GM23338 (cell line): ENCODE data around the gene TOP1. TPM values are rescaled to one million over a fixed set of nuclear protein-coding genes. Genes with fewer than 3 reads are reported as not detected.

Experiments
- ATAC-seq: fragments of 200-7000 bp; cut with Tn5 transposase; 3 replicates; pipeline ENCODE4 v1.9.1; 2020
- DNase-seq: peaks from one replicate; pipeline ENCODE4 v3.0.0-alpha.2; 2015; ENCODE audit warnings: low spot score
- H2AFZ ChIP-seq: fragments of 200-600 bp; sonication (generic); 2 replicates; pipeline ENCODE4 v1.8.0; 2016; ENCODE audit warnings: antibody characterized with exemption, mild to moderate bottlenecking, moderate library complexity
- H3F3A ChIP-seq: fragments of 200-600 bp; sonication (generic); replicated peaks from 2 replicates; pipeline ENCODE4 v1.8.0; 2017; ENCODE audit warnings: antibody characterized with exemption, mixed run types, low read depth
- H3K27ac ChIP-seq: fragments of 200-600 bp; sonication (generic); 2 replicates; pipeline ENCODE4 v1.6.1; 2016; ENCODE audit warnings: low read depth
- H3K27me3 ChIP-seq: fragments of 200-600 bp; sonication (generic); 2 replicates; pipeline ENCODE4 v1.8.0; 2016; ENCODE audit warnings: mild to moderate bottlenecking, mixed run types, moderate library complexity; ENCODE audit not compliant: insufficient read depth
- H3K36me3 ChIP-seq: fragments of 200-600 bp; sonication (generic); 2 replicates; pipeline ENCODE4 v1.8.0; 2016; ENCODE audit warnings: mild to moderate bottlenecking; ENCODE audit not compliant: insufficient read depth
- H3K4me1 ChIP-seq: fragments of 200-600 bp; sonication (generic); 2 replicates; pipeline ENCODE4 v1.8.0; 2016; ENCODE audit warnings: mild to moderate bottlenecking, moderate library complexity; ENCODE audit not compliant: insufficient read depth
- H3K4me2 ChIP-seq: fragments of 200-600 bp; sonication (generic); 2 replicates; pipeline ENCODE4 v1.7.1; 2017; ENCODE audit warnings: mixed run types
- H3K4me3 ChIP-seq: fragments of 200-600 bp; sonication (generic); 2 replicates; pipeline ENCODE4 v1.6.1; 2016; ENCODE audit warnings: mixed run types
- H3K79me2 ChIP-seq: fragments of 200-600 bp; sonication (generic); replicated peaks from 2 replicates; pipeline ENCODE4 v1.8.0; 2017; ENCODE audit warnings: mild to moderate bottlenecking; ENCODE audit not compliant: insufficient read depth
- H3K9me2 ChIP-seq: fragments of 200-600 bp; sonication (generic); 2 replicates; pipeline ENCODE4 v1.8.0; 2017; ENCODE audit not compliant: insufficient read depth
- H4K20me1 ChIP-seq: fragments of 200-600 bp; sonication (generic); replicated peaks from 2 replicates; pipeline ENCODE4 v1.8.0; 2017; ENCODE audit warnings: mild to moderate bottlenecking; ENCODE audit not compliant: insufficient read depth
- H3K27ac Mint-ChIP-seq: 2 replicates; pipeline ENCODE4 v1.8.0; 2020; ENCODE audit warnings: inconsistent platforms, mild to moderate bottlenecking, moderate library complexity, mixed read lengths
- H3K27me3 Mint-ChIP-seq: 3 replicates; pipeline ENCODE4 v1.8.0; 2022; ENCODE audit warnings: low read depth, mild to moderate bottlenecking, moderate library complexity, mixed read lengths, inconsistent platforms; ENCODE audit not compliant: insufficient read depth, poor library complexity
- H3K36me3 Mint-ChIP-seq: 3 replicates; pipeline ENCODE4 v1.8.0; 2021; ENCODE audit warnings: low read depth, mild to moderate bottlenecking, inconsistent platforms, moderate library complexity, mixed read lengths
- H3K4me1 Mint-ChIP-seq: 3 replicates; pipeline ENCODE4 v1.8.0; 2020; ENCODE audit warnings: mild to moderate bottlenecking, inconsistent platforms, mixed read lengths
- H3K4me3 Mint-ChIP-seq: 3 replicates; pipeline ENCODE4 v1.8.0; 2021; ENCODE audit warnings: moderate library complexity, mild to moderate bottlenecking, inconsistent platforms, mixed read lengths
- H3K9me3 Mint-ChIP-seq: 3 replicates; pipeline ENCODE4 v1.8.0; 2020; ENCODE audit warnings: moderate library complexity, mild to moderate bottlenecking, inconsistent platforms, mixed read lengths
- CREB1 ChIP-seq: fragments of 250-450 bp; sonication (Bioruptor Pico); IDR thresholded peaks from 2 replicates; pipeline ENCODE4 v1.5.0; 2020; ENCODE audit warnings: low read depth, mild to moderate bottlenecking, moderate library complexity
- CTCF ChIP-seq, 2 experiments: fragments of 200-600 bp in 1 of 2; sonication (generic) in 1 of 2; conservative IDR thresholded peaks; 2 replicates each; pipeline versions ENCODE4 v1.5.1 to v1.6.1; 2016 to 2017; ENCODE audit warnings: antibody characterized with exemption in 2 of 2, low read depth in 2 of 2, mild to moderate bottlenecking in 2 of 2, moderate library complexity in 1 of 2
- ETS1 ChIP-seq: IDR thresholded peaks from 2 replicates; pipeline ENCODE4 v1.6.1; 2016; ENCODE audit warnings: antibody characterized with exemption
- EZH2 ChIP-seq: fragments of 200-600 bp; sonication (generic); IDR thresholded peaks from one replicate; pipeline ENCODE4 v1.8.0; 2017; ENCODE audit warnings: antibody characterized with exemption, mild to moderate bottlenecking, low read depth; ENCODE audit not compliant: unreplicated experiment
- EZH2phosphoT487 ChIP-seq: fragments of 200-600 bp; sonication (generic); IDR thresholded peaks from one replicate; pipeline ENCODE4 v1.8.1; 2018; ENCODE audit warnings: antibody characterized with exemption; ENCODE audit not compliant: unreplicated experiment
- JUNB ChIP-seq: IDR thresholded peaks from one replicate; pipeline ENCODE4 v1.6.1; 2016; ENCODE audit warnings: antibody characterized with exemption; ENCODE audit not compliant: unreplicated experiment
- NANOG ChIP-seq: IDR thresholded peaks from 2 replicates; pipeline ENCODE4 v1.6.1; 2016; ENCODE audit warnings: antibody characterized with exemption, borderline replicate concordance
- POLR2AphosphoS5 ChIP-seq: IDR thresholded peaks from 2 replicates; pipeline ENCODE4 v1.6.1; 2016; ENCODE audit warnings: antibody characterized with exemption, low read depth
- REST ChIP-seq: IDR thresholded peaks from one replicate; pipeline ENCODE4 v1.6.1; 2018; ENCODE audit warnings: antibody characterized with exemption; ENCODE audit not compliant: unreplicated experiment
- STAT1 ChIP-seq: IDR thresholded peaks from one replicate; pipeline ENCODE4 v1.6.1; 2016; ENCODE audit warnings: antibody characterized with exemption; ENCODE audit not compliant: unreplicated experiment
- ZNF114 ChIP-seq: fragments of 250-450 bp; sonication (Bioruptor Pico); IDR thresholded peaks from 2 replicates; pipeline ENCODE4 v1.5.0; 2020; ENCODE audit warnings: mild to moderate bottlenecking, moderate library complexity
- ZNF331 ChIP-seq: fragments of 250-450 bp; sonication (Bioruptor Pico); IDR thresholded peaks from 2 replicates; pipeline ENCODE4 v1.5.0; 2020; ENCODE audit warnings: low read depth, mild to moderate bottlenecking, moderate library complexity
- ZNF462 ChIP-seq: fragments of 250-450 bp; sonication (Bioruptor Pico); IDR thresholded peaks from 2 replicates; pipeline ENCODE4 v1.5.0; 2020; ENCODE audit warnings: mild to moderate bottlenecking, moderate library complexity
- polyA plus RNA-seq: library from polyadenylated mRNA; unstranded; fragments of >200 nt; fragmentation: Nextera tagmentation; extraction: Ambion mirVana; gene quantifications from 2 replicates; pipeline ENCODE4 v1.2.1, GENCODE V29; 2016
- total RNA-seq: library from RNA; depleted of rRNA; stranded (reverse); fragments of >200 nt; shearing (Covaris generic); gene quantifications from 2 replicates; pipeline ENCODE4 v1.2.3, GENCODE V29; 2014

Gene TOP1
- total and polyA plus RNA-seq, 2 experiments from 2014 or later: 62.4 to 101 TPM

GRCh38 chr20:41063442-41063841, 34.8 kb downstream of the TOP1 start:
- Histone ChIP-seq H4K20me1 (peaks cover 46% of the 10 kb centered on the region), H3K4me3 (no peak overlapping the region), H3K4me1 (no peaks in the 10 kb centered on the region), H3K27me3 (no peaks in the 10 kb centered on the region), H3K4me2 (no peak overlapping the region), H3K79me2 (peaks cover 98% of the 10 kb centered on the region), H3K9me2 (no peaks in the 10 kb centered on the region), H3K27ac (no peak overlapping the region), H3K36me3 (peaks cover 9% of the 10 kb centered on the region), H2AFZ (no peak overlapping the region), H3F3A (no peaks in the 10 kb centered on the region)
- Mint-ChIP-seq H3K4me1 (no peaks in the 10 kb centered on the region; the same call in 2 of the 3 replicates), H3K27ac (no peak overlapping the region), H3K4me3 (no peak overlapping the region), H3K9me3 (no peaks in the 10 kb centered on the region), H3K36me3 (peaks cover 49% of the 10 kb centered on the region), H3K27me3 (no peaks in the 10 kb centered on the region)
- ATAC-seq (no peak), DNase-seq (no peak)
- TF ChIP-seq ZNF114 (CRISPR knock-in tag) (no peak), ZNF331 (no peak), NANOG (no peak), JUNB (no peak), ETS1 (no peak), STAT1 (no peak), ZNF462 (CRISPR knock-in tag) (no peak), EZH2 (no peak), REST (no peak), EZH2phosphoT487 (no peak), POLR2AphosphoS5 (no peak), CTCF (conservative IDR thresholded peaks at IDR 0.05; ENCODE audit: low read depth in 2 of 2) (no peak), CREB1 (CRISPR knock-in tag) (no peak)
